ENCODE data around the gene GRAP. TPM values are rescaled to one million over a fixed set of nuclear protein-coding genes. Genes with fewer than 3 reads are reported as not detected.

GRAP gene
- total RNA-seq, 1 experiment from 2014 or later = 0.21 TPM

- in situ Hi-C loops (cut with HindIII; ENCODE audit: low pct_unique_long_range_greater_than_20kb, low sequenced_read_pairs) = no loop called here
- no TSS peak for BruUV-seq (replicated peaks)
- ChIA-PET CTCF (no interaction called here), POLR2A (no interaction called here)
- no peak for DNase-seq (ENCODE audit: low read depth, low spot score)
- no peak for TF ChIP-seq POLR2AphosphoS5 (IDR thresholded peaks at IDR 0.05; ENCODE audit: low read depth, low read length)
- no peak for TF ChIP-seq SIN3A (IDR thresholded peaks at IDR 0.05; ENCODE audit: borderline replicate concordance, insufficient read depth, low read depth, low read length)
- no peak for TF ChIP-seq TCF7L2 (IDR thresholded peaks at IDR 0.05; ENCODE audit: low read depth, low read length)
- no peak for TF ChIP-seq CTCF (IDR thresholded peaks at IDR 0.05)
- TF ChIP-seq REST (IDR thresholded peaks at IDR 0.05; ENCODE audit: insufficient read depth in 1 of 2, low read depth in 2 of 2, low read length in 1 of 2) = no peak
- Histone ChIP-seq H3K36me3 (ENCODE audit: control insufficient read depth, insufficient read depth, low read length) (no peaks in the 10 kb centered on the region), H3K9me3 (ENCODE audit: control insufficient read depth, insufficient read depth, low read depth, low read length) (no peaks in the 10 kb centered on the region), H3K4me3 (ENCODE audit: low read depth in 2 of 2, low read length in 2 of 2) (no peak overlapping the region), H3K27ac (ENCODE audit: low read length) (no peak overlapping the region), H3K27me3 (ENCODE audit: control insufficient read depth, insufficient read depth, low read length) (no peaks in the 10 kb centered on the region), H3K4me1 (ENCODE audit: control insufficient read depth, insufficient read depth, low read length) (peaks cover 16% of the 10 kb centered on the region)
- intact Hi-C loops (cut with micrococcal nuclease; ENCODE audit: unreplicated experiment) = no loop called here
- no peak for ATAC-seq
Observed at GRCh38 chr17:18978655-18979054, 68.1 kb downstream of the GRAP start.

GRCh38 chr17:18978050-18978449 lies 68.7 kb downstream of the GRAP start:
- in situ Hi-C loops (cut with HindIII; ENCODE audit: low pct_unique_long_range_greater_than_20kb, low sequenced_read_pairs) (no loop called here), intact Hi-C loops (cut with micrococcal nuclease; ENCODE audit: unreplicated experiment) (no loop called here)
- Histone ChIP-seq H3K9me3 (ENCODE audit: control insufficient read depth, insufficient read depth, low read depth, low read length) (no peaks in the 10 kb centered on the region), H3K36me3 (ENCODE audit: control insufficient read depth, insufficient read depth, low read length) (no peaks in the 10 kb centered on the region), H3K4me1 (ENCODE audit: control insufficient read depth, insufficient read depth, low read length) (peaks cover 16% of the 10 kb centered on the region), H3K4me3 (ENCODE audit: low read depth in 2 of 2, low read length in 2 of 2) (no peak overlapping the region), H3K27ac (ENCODE audit: low read length) (no peak overlapping the region), H3K27me3 (ENCODE audit: control insufficient read depth, insufficient read depth, low read length) (no peaks in the 10 kb centered on the region)
- TF ChIP-seq REST (IDR thresholded peaks at IDR 0.05; ENCODE audit: insufficient read depth in 1 of 2, low read depth in 2 of 2, low read length in 1 of 2) = no peak
- TF ChIP-seq CTCF (IDR thresholded peaks at IDR 0.05) = no peak
- TF ChIP-seq TCF7L2 (IDR thresholded peaks at IDR 0.05; ENCODE audit: low read depth, low read length) = no peak
- TF ChIP-seq POLR2AphosphoS5 (IDR thresholded peaks at IDR 0.05; ENCODE audit: low read depth, low read length) = no peak
- TF ChIP-seq SIN3A (IDR thresholded peaks at IDR 0.05; ENCODE audit: borderline replicate concordance, insufficient read depth, low read depth, low read length) = no peak
- POLR2A ChIA-PET = no interaction called here
- BruUV-seq (replicated peaks) = no TSS peak
- CTCF ChIA-PET = no interaction called here
- ATAC-seq = no peak
- DNase-seq (ENCODE audit: low read depth, low spot score) = no peak

All from Panc1 (cell line).